Activated T-helper 17 cell treated with anti-CD3 and anti-CD28 coated beads, Interleukin-2, amount 50 U/mL, for 72 hours (primary cell): Measurements from ENCODE around the gene VCY. TPM values are rescaled to one million over a fixed set of nuclear protein-coding genes. Genes with fewer than 3 reads are reported as not detected.
"Not testable (repeated sequence)": the region's sequence is repeated elsewhere in the genome, so short reads cannot be mapped to it uniquely, and the experiment has no call there.

ENCODE experiments used
- ATAC-seq: fragments of 150-1000 bp; cut with Tn5 transposase; replicated peaks from 2 replicates; pipeline ENCODE4 v1.10.0; 2021; ENCODE audit warnings: mild to moderate bottlenecking, moderate library complexity
- H3K27ac Mint-ChIP-seq: one replicate; pipeline ENCODE4 v1.8.0; 2022; ENCODE audit warnings: mixed read lengths
- H3K27me3 Mint-ChIP-seq: one replicate; pipeline ENCODE4 v1.8.0; 2022; ENCODE audit warnings: mixed read lengths
- H3K36me3 Mint-ChIP-seq: one replicate; pipeline ENCODE4 v1.8.0; 2022; ENCODE audit warnings: low read depth, mild to moderate bottlenecking, mixed read lengths
- H3K4me1 Mint-ChIP-seq: one replicate; pipeline ENCODE4 v1.8.0; 2022; ENCODE audit warnings: mixed read lengths
- H3K4me3 Mint-ChIP-seq: one replicate; pipeline ENCODE4 v1.8.0; 2022; ENCODE audit warnings: mild to moderate bottlenecking, mixed read lengths
- H3K9me3 Mint-ChIP-seq: one replicate; pipeline ENCODE4 v1.8.0; 2022; ENCODE audit warnings: mixed read lengths
- total RNA-seq, 2 donors: library from RNA; stranded (reverse); gene quantifications; one replicate each; pipeline ENCODE4 v1.2.3, GENCODE V29; 2022

The VCY gene
- not detected for total RNA-seq

GRCh38 chrY:13986373-13986772 lies at the start of gene VCY:
Gene VCY, minus strand, starts transcription at chrY:13986473. Its CDS starts 33 bp downstream, at chrY:13986440.
- H3K27me3 Mint-ChIP-seq, H3K27ac Mint-ChIP-seq, H3K9me3 Mint-ChIP-seq, H3K4me3 Mint-ChIP-seq, ATAC-seq, H3K36me3 Mint-ChIP-seq, H3K4me1 Mint-ChIP-seq: not testable (repeated sequence)

DNA sequence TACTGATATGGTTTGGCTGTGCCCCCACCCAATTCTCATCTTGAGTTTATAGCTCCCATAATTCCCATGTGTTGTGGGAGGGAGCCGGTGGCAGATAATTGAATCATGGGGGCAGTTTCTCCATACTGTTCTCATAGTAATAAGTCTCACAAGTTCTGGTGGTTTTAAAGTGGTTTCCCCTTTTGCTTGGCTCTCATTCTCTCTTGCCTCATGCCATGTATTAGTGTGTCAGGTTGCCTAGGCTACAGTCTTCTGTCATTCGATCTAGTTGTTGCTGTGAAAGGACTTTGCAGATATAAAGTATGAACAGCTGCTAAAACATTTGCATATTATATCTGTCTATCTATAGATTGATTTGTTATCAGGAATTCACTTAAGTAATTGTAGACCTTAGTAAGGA lies 44.1 kb upstream of the VCY start:
- H3K4me1 Mint-ChIP-seq, H3K9me3 Mint-ChIP-seq, H3K36me3 Mint-ChIP-seq, H3K4me3 Mint-ChIP-seq, H3K27ac Mint-ChIP-seq, H3K27me3 Mint-ChIP-seq, ATAC-seq: not testable (repeated sequence)

DNA sequence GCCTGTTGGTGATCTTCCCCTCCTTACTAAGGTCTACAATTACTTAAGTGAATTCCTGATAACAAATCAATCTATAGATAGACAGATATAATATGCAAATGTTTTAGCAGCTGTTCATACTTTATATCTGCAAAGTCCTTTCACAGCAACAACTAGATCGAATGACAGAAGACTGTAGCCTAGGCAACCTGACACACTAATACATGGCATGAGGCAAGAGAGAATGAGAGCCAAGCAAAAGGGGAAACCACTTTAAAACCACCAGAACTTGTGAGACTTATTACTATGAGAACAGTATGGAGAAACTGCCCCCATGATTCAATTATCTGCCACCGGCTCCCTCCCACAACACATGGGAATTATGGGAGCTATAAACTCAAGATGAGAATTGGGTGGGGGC lies 25.6 kb upstream of the VCY start:
- not testable (repeated sequence) for H3K9me3 Mint-ChIP-seq, H3K36me3 Mint-ChIP-seq, H3K27ac Mint-ChIP-seq, H3K27me3 Mint-ChIP-seq, H3K4me1 Mint-ChIP-seq, ATAC-seq, H3K4me3 Mint-ChIP-seq

- H3K9me3 Mint-ChIP-seq, H3K4me3 Mint-ChIP-seq, H3K27ac Mint-ChIP-seq, H3K36me3 Mint-ChIP-seq, ATAC-seq, H3K27me3 Mint-ChIP-seq, H3K4me1 Mint-ChIP-seq: not testable (repeated sequence)
Measured at GRCh38 chrY:13942406-13942805, 43.9 kb downstream of the VCY start.

Other genes with a start within 250 kb of the VCY start
- not detected for gene VCY1B, start 69.8 kb upstream of the VCY start, total RNA-seq